Endothelial cell (in vitro differentiated cells): Measurements from ENCODE around the gene ACSF2. TPM values are rescaled to one million over a fixed set of nuclear protein-coding genes. Genes with fewer than 3 reads are reported as not detected.

ENCODE experiments used
- DNase-seq: peaks from one replicate; pipeline ENCODE4 v3.0.0; 2021; ENCODE audit warnings: low spot score
- H3K27ac Mint-ChIP-seq: one replicate; pipeline ENCODE4 v1.8.0; 2021; ENCODE audit warnings: mixed read lengths, inconsistent platforms; ENCODE audit not compliant: unreplicated experiment
- H3K27me3 Mint-ChIP-seq: one replicate; pipeline ENCODE4 v1.8.0; 2021; ENCODE audit warnings: mild to moderate bottlenecking, moderate library complexity, mixed read lengths, inconsistent platforms; ENCODE audit not compliant: unreplicated experiment
- H3K36me3 Mint-ChIP-seq: one replicate; pipeline ENCODE4 v1.8.0; 2021; ENCODE audit warnings: mild to moderate bottlenecking, low read depth, mixed read lengths, inconsistent platforms; ENCODE audit not compliant: unreplicated experiment
- H3K4me1 Mint-ChIP-seq: one replicate; pipeline ENCODE4 v1.8.0; 2021; ENCODE audit warnings: mild to moderate bottlenecking, mixed read lengths, inconsistent platforms; ENCODE audit not compliant: unreplicated experiment
- H3K4me3 Mint-ChIP-seq: one replicate; pipeline ENCODE4 v1.8.0; 2021; ENCODE audit warnings: mild to moderate bottlenecking, mixed read lengths, inconsistent platforms; ENCODE audit not compliant: unreplicated experiment
- H3K9me3 Mint-ChIP-seq: one replicate; pipeline ENCODE4 v1.8.0; 2021; ENCODE audit warnings: mixed read lengths, inconsistent platforms; ENCODE audit not compliant: unreplicated experiment
- CTCF ChIP-seq: fragments of 200-600 bp; sonication (generic); IDR thresholded peaks from one replicate; pipeline ENCODE4 v1.5.0; 2021; ENCODE audit warnings: antibody characterized with exemption; ENCODE audit not compliant: unreplicated experiment
- total RNA-seq: library from RNA; stranded (reverse); fragmentation: NEBNext Ultra II Directional; extraction: Animal tissue kit (Norgen Biotek cat#: 25700); gene quantifications from one replicate; pipeline ENCODE4 v1.2.1, GENCODE V29; 2021; ENCODE audit not compliant: unreplicated experiment

Gene ACSF2
- total RNA-seq, 1 donor from 2014 or later: 51.0 TPM

- peaks cover 9% of the 10 kb centered on the region for H3K27me3 Mint-ChIP-seq
- TF ChIP-seq CTCF: no peak
- H3K4me3 Mint-ChIP-seq: no peak overlapping the region
- no peak for DNase-seq
- H3K36me3 Mint-ChIP-seq: no peaks in the 10 kb centered on the region
- H3K9me3 Mint-ChIP-seq: no peaks in the 10 kb centered on the region
- H3K4me1 Mint-ChIP-seq: peaks cover 9% of the 10 kb centered on the region
- no peak overlapping the region for H3K27ac Mint-ChIP-seq
Measured at GRCh38 chr17:50513495-50513894, 87.5 kb downstream of the ACSF2 start.

GRCh38 chr17:50514388-50514787, 88.4 kb downstream of the ACSF2 start:
- Mint-ChIP-seq H3K27me3 (peaks cover 7% of the 10 kb centered on the region), H3K27ac (no peak overlapping the region), H3K9me3 (no peaks in the 10 kb centered on the region), H3K36me3 (no peaks in the 10 kb centered on the region), H3K4me3 (no peak overlapping the region), H3K4me1 (peaks cover 7% of the 10 kb centered on the region)
- no peak for DNase-seq
- no peak for TF ChIP-seq CTCF

GRCh38 chr17:50514936-50515702, 89.1 kb downstream of the ACSF2 start:
- DNase-seq: no peak
- Mint-ChIP-seq H3K36me3 (no peaks in the 10 kb centered on the region), H3K4me3 (no peak overlapping the region), H3K9me3 (no peaks in the 10 kb centered on the region), H3K27me3 (peaks cover 5% of the 10 kb centered on the region), H3K4me1 (peaks cover 7% of the 10 kb centered on the region), H3K27ac (no peak overlapping the region)
- no peak for TF ChIP-seq CTCF

GRCh38 chr17:50517011-50517410, 91.0 kb downstream of the ACSF2 start:
- Mint-ChIP-seq H3K4me3 (no peak overlapping the region), H3K27me3 (peaks cover 5% of the 10 kb centered on the region), H3K4me1 (peaks cover 7% of the 10 kb centered on the region), H3K36me3 (no peaks in the 10 kb centered on the region), H3K27ac (no peak overlapping the region), H3K9me3 (no peaks in the 10 kb centered on the region)
- DNase-seq: no peak
- TF ChIP-seq CTCF: no peak
